ENCODE data around the gene RGS10.
"Not testable (repeated sequence)": the region's sequence is repeated elsewhere in the genome, so short reads cannot be mapped to it uniquely, and the experiment has no call there.

Gene RGS10

DNA sequence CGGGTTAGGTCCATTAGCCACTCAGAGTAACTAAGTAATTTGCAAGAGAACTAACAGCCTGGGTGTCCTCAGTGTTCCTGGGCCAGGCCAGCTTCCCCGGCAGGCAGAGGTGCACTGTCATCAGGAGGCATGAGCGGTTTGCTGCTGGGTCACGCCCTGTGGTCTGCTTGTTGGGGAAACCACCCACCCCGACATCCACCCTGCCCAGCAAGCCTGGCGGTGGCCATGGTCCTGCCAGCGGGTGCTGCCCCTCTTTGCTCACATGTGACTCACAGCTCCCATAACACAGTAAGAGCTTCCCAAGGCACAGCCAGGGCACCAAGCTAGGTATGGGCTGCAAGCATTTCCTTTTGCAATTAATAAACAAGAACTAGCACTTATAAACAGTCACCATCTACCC lies 75.9 kb downstream of the RGS10 start:
- peak; percentile 88 for DNase-seq

DNA sequence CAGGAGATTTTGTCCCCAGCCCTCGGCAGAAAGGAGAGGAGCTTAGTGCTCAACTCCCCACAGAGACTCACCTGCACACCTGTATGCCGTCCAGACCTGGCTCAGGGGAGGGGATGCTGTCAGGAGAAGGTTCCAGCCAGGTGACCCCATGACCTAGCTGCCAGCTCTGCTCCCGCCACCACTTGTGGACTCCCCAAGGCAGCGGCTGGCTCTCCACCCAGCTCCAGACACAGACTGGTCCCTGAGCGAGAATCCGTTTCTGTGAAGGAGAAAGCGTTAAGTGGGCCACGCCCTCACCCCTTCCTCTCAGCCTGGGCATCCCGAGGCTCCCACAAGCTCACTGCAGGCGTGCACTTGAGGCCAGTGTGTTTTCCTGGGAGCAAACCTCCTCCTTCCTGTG lies 76.4 kb downstream of the RGS10 start:
- DNase-seq = peak; percentile 44

GRCh38 chr10:119465085-119465484 lies 77.4 kb downstream of the RGS10 start:
- no peak for DNase-seq

DNA sequence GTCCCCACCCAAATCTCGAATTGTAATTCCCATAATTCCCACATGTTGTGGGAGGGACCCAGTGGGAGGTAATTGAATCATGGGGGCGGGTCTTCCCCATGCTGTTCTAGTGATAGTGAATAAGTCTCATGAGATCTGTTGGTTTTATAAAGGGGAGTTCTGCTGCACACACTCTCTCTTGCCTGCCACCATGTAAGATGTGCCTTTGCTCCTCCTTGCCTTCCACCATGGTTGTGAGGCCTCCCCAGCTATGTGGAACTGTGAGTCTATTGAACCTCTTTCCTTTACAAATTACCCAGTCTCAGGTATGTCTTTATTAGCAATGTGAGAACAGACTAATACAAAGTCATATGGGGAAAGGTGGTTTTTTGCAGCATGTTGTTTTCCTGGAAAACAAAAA lies 79.3 kb downstream of the RGS10 start:
- DNase-seq = not testable (repeated sequence)

- DNase-seq = no peak
These were observed 79.7 kb downstream of the RGS10 start for GRCh38 chr10:119462773-119463172.

DNA sequence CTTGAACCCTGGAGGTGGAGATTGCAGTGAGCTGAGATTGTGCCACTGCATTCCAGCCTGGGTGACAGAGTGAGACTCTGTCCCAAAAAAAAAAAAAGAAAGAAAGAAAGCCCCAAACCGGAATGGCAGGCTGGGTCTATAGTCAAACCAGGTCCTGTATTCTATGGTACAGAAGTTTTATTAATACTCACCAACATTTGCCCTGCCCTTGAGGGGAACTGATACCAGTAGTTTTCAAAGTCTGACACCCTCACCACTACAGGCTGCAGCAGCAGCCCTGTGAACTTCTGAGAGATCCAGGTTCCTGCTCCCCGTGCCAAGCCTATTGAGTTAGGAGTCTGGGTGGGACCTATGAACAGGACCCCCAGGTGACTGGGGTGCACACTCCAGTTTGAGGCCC lies 80.6 kb downstream of the RGS10 start:
- DNase-seq = no peak

- DNase-seq = no peak
These were observed 81.1 kb downstream of the RGS10 start for GRCh38 chr10:119461380-119461779.

- DNase-seq = no peak
These were observed 81.9 kb downstream of the RGS10 start for GRCh38 chr10:119460369-119461195.

GRCh38 chr10:119459681-119460340 lies 82.7 kb downstream of the RGS10 start:
- no peak for DNase-seq

DNA sequence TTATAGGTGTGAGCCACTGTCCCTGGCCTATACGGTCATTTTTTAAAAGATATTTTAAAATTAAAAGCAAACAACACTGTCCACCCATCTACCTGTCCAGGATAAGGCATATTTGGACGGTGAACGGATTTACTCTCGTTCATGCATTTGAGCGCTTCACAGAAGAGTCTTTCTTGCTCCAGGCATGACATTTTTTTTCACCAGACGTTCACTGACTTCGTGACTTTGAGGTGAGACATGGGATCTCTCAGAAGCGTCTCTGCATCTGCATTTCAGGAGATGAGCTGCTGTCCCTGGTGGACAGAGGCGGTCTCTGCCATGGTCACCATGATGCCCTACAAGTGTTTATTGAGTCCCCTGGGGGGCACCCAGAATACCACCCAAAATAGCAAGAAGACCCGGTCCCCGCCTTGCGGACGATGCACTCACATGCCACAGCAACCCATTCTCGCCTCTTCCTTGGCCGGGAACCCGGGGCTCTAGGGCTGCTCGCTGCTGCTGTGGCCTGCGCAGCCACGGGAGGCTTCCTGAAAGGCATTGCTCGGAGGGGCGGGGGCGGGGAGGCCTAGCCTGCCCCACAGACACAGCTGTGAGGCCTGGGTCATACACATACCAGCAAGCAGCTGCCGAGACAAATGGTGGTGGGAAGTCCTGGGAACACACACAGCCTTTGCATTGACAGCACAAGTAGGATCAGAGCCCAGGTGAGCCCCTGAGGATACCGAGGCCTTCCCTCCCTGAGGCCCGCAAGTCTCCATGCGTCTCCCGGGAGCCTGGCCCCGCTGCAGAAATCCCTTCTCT lies 84.4 kb downstream of the RGS10 start:
- no peak for DNase-seq

GRCh38 chr10:119456435-119456810 lies 86.1 kb downstream of the RGS10 start:
- DNase-seq = no peak

GRCh38 chr10:119455609-119456434 lies 86.7 kb downstream of the RGS10 start:
- DNase-seq = no peak

DNA sequence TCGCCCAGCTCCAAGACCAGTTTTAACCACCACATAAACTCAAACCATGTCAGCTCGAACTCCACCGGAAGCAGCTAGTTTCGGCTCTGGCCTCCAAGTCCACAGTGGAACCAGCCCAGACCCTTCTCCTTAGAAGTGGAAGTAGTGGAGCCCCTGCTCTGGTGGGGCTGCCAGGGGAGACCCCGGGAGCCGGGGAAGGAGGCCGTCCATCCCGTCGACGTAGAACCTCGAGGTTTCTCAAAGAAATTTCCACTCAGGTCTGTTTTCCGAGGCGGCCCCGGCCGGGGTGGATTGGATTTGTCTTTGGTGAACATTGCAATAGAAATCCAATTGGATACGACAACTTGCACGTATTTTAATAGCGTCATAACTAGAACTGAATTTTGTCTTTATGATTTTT lies 87.5 kb downstream of the RGS10 start:
- DNase-seq = no peak

GRCh38 chr10:119454316-119454715 lies 88.2 kb downstream of the RGS10 start:
- no peak for DNase-seq

DNA sequence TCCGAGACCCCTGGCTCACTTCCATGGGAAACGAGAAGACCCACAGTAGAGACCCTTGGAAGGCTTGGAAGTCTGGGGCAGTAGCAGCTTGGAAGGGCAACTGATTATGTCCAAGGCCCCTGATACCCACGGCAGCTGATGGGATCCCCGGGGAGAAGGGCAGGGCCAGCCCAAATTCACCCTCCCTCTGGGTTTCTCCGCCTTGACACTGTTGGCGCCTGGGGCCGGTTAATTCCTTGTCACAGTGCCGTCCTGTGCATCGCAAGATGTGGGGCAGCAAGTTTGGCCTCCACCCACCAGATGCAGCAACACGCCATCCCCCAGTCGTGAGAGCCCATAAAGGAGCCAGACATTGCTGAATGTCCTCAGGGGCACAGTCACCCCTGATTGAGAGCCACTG lies 89.2 kb downstream of the RGS10 start:
- no peak for DNase-seq

- DNase-seq = no peak
These were observed 90.1 kb downstream of the RGS10 start for GRCh38 chr10:119452396-119452795.

DNA sequence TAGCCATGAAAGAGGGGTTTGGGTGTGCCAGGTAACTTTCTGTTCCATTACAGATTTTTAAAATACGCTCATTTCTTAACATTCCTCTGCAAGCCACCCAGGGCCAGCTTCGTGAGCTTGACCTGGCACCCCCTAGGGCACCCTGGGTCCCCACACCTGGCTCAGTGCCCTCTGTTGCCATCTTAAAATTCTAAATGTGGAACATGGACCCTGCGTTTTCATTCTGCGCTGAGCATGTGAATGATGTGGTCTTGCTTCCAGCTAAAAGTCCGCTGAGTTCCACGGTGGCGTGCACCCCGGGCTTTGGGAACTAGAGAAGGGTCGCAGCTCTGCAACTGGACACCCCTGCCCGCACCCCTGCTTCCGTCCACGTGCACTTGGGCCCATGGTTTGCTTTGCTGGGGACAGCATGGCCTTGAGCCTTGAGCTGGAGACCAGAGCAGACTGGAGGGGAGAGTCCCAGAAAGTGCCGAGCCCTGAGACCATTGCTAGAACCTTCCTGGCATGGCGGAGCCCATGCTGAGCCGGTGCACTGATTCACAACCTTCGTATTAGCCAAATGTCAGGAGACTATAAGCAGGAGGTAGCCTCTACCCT lies 91.1 kb downstream of the RGS10 start:
- no peak for DNase-seq

- DNase-seq = no peak
These were observed 91.8 kb downstream of the RGS10 start for GRCh38 chr10:119450606-119451299.
